D721Med (cell line): ENCODE results near the gene AFAP1.

Experiments used
- DNase-seq: peaks from one replicate; pipeline ENCODE4 v3.0.0; 2011; ENCODE audit warnings: low spot score; ENCODE audit not compliant: insufficient read length
- FAIRE-seq: peaks from 2 replicates; lab custom pipeline; 2011; peaks lifted over from hg19 to GRCh38; lab: Jason Lieb, UNC
- TF ChIP-seq, protein P1 (sequence below): IDR thresholded peaks from 2 replicates; pipeline ENCODE4 v1.5.1; 2012; ENCODE audit warnings: mild to moderate bottlenecking, control low read depth; ENCODE audit not compliant: insufficient read depth; ENCODE audit errors: missing control alignments

The AFAP1 gene

DNA sequence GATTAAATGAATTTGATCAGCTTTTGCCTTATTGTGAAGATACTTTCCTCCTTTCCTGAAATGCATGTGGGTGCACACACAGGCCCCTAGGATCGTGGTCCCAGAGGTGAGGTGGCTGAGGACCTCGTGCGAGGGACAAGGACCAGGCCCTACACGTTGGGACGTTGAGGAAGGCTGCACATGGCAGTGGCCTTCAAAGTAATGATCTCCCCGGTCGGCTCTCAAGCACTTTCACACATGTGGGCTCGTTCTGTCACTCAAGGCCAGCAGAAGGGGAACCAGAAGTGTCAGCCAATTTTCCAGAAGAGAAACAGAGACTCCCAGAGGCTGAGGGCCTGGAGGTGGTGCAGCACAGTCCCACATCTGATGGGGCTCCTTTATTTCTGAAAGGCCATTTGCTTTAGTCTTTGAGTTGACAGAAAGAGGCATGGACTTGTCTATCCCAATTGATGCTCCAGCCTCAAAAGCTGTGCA lies 196.8 kb downstream of the AFAP1 start:
- no peak for FAIRE-seq
- TF ChIP-seq, protein P1, sequence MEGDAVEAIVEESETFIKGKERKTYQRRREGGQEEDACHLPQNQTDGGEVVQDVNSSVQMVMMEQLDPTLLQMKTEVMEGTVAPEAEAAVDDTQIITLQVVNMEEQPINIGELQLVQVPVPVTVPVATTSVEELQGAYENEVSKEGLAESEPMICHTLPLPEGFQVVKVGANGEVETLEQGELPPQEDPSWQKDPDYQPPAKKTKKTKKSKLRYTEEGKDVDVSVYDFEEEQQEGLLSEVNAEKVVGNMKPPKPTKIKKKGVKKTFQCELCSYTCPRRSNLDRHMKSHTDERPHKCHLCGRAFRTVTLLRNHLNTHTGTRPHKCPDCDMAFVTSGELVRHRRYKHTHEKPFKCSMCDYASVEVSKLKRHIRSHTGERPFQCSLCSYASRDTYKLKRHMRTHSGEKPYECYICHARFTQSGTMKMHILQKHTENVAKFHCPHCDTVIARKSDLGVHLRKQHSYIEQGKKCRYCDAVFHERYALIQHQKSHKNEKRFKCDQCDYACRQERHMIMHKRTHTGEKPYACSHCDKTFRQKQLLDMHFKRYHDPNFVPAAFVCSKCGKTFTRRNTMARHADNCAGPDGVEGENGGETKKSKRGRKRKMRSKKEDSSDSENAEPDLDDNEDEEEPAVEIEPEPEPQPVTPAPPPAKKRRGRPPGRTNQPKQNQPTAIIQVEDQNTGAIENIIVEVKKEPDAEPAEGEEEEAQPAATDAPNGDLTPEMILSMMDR: no peak
- DNase-seq: no peak

DNA sequence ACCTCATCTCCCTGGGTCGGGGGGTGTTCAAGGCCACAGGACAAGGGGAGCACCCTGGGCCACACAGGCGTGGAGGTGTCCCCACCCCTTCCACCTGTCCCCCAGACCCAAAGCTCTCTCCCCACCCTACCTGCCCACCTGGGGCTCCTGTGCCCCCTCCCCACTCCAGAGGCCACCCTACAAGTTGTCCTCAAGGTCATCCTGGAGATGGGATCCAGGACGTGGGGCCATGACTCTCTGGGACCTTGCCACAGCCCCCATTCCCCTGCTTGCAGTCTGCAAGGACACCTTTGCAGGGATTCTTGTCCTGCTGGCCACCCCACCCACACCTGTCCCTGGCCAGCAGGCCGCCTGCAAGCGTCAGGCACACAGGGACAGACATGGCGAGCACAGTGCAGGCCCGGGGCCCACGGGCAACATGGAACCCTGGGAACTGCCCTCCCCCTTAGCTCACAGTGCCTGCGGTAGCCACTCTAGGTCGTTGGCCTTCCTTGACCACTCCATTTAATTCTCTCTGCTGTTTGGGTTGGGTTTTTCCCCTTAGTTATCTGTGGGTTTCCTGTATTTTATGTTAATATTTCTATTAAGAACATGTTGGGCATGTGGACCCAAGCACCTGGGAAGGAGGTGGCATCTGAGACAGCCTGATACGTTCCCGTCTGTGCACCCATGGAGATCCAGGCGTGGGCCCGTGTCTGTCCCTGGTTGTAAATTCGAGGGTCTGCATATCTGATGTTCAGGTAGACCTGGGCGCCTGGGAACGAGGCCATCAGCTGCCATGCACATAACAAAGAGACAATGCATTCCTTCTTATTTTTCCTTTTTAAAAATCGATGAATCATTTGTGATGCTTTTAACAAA lies 197.5 kb downstream of the AFAP1 start:
- TF ChIP-seq, protein P1: no peak
- no peak for FAIRE-seq

DNA sequence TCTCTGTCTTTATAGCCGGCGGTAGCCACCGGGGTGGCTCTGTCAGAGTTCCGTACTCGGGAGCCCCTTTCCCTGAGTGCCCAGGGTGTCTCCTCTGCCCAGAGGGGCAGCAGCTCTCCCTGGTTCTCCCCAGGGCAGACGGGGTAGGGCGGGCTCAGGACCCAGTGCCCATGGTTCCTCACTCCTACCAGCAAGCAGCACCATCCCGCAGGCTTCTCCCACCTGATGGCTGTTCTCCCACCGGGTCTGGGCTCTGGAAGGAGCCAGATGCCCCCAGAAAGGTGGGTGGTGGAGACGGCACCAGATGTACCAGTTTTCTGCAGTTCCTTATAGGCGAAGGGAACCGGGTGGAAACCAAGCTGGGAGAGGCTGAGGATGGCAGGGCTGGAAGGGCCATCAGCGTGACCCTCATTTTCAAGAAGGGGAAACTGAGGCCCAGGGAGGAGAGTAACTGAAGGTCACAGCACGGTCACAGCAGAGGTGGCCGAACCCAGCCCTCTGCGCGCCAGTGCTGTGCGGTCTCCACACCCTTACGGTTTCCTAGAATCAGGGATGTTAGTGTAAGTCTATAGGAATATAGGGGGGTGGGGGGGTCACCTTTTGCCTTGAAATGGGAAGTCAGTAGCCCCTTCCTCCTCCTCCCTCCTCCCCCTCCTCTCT lies 198.7 kb downstream of the AFAP1 start:
- no peak for FAIRE-seq
- TF ChIP-seq, protein P1: no peak
- DNase-seq: no peak

More for the DNA sequence above, 197.5 kb downstream of the AFAP1 start:
- no peak for DNase-seq

DNA sequence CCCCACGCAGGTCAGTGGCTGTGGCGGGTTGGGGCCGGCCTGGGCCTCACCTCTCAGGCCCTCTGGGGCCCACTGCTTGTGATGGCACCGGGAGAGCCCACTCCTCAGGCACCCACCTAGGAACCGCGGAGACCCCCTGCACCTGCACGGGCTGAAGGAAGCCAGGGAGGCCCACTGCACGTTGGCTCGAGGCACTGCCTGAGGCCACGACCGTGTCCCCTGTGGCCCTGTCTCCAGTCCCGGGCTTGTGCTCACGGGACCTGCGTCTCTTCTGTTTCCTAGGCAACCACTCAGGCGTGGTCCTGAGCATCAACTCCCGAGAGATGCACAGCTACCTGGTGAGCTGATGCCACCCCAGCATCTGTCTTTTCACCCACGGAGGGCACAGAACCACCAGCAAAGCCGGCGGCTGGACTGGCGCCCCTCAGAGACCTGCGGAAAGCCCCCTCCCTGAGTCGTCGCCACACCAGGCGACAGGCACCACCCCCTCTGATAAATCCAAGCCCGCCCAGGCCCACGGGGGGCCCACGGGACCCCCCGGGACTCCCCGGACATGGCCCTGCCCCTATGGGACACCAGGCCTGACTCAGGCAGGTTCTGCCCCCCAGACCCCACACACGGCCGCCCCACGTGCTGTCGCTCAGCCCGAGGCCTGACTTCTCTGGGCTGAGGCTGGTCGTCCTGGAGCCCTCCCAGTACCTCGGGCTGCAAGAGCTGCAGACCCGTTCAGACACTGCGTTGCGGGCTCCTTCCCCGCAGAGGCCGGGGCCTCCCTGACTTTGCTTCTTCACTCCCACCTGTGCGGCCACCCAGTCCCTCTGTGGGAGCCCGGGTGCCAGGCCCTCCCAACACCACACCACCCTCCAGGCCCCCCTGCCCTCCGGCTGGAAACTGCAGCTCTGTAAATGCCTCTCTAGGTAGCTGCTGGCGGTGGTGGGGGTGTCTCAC lies 199.5 kb downstream of the AFAP1 start:
- TF ChIP-seq, protein P1: no peak
- no peak for FAIRE-seq
- no peak for DNase-seq

DNA sequence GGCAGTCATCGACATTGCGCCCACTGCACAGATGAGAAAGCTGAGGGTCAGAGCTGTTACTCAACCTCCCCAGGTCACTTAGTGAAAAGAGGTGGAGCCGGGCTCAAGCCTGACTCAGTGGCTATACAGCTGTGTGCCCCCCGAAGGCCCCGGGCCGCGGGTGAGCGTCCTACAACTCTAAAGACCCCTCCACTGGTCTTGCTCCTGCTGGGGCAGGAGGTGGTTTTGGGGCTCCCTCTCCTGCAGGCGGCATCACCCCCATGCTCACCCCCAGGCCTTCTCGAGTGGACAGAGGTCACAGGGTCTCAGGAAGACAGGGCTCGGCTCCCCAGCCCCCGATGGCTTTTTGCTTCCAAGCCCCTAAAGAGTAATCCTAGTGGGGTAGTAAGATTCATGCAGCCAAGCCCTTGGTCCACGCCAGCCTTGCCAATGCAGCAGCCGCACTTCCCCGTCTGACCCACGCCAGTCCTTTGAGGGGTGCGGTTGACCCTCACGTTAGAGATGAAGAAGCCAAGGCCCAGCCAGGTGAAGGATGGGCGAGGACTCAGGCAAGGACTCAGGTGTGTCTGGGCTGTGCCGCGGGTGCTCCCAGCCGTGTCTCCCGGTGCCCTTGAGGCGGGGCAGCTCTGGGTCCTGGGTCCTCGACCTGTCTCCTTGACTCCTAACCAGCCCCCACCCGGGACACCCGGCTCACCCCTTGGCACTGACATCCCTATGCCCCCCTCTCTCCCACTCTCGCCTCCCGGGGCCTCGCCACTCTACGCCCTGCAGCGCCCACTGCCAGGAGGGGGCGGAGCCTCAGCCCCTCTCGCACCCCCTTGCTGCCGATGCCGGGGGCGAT lies 200.4 kb downstream of the AFAP1 start:
- DNase-seq (no peak), FAIRE-seq (no peak)
- TF ChIP-seq, protein P1: no peak

DNA sequence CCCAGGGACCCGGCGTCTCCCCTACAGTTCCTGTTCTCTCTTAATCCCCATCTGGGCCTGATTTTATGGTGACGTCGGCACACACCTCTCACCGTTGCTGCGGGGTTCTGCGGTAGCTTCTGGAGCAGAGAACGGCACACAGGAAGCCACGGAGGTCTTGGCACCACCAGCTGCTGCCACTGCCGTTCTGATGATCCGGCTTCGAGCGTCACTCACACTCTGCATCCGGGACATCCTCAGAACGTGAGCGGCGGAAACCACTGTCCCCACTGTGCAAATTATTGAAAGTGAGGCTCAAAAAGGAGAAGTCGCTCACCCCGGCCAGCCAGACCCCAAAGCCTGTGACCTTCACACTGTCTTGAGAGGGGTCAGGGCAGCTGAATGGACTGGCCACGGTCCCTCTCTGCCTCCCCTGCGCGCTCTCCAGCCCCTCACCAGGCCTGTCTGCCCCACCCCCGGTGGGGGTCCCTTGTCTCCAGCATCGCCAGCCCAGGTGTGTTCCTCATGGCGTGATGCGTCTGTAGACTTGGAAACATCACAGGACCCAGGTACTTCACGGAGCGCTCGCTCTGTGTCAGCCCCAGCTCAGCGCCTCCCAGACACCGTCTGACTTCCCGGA lies 201.1 kb downstream of the AFAP1 start:
- FAIRE-seq: no peak
- TF ChIP-seq, protein P1: no peak

More for the DNA sequence above, 201.1 kb downstream of the AFAP1 start:
- no peak for DNase-seq
